ENCODE data around the gene POU6F1. TPM values are rescaled to one million over a fixed set of nuclear protein-coding genes. Genes with fewer than 3 reads are reported as not detected.

The POU6F1 gene
- total and polyA plus RNA-seq, 9 of the 15 experiments (the other 6 are each of a cell fraction or from before 2014, with no cell fraction given), result 0.14 to 3.3 (median 1.1) TPM

GRCh38 chr12:51217968-51218606 lies at the start of gene POU6F1 (continued):
- peak in 1 of 2 experiments; percentile 42; a peak in 1 of 4 replicates for TF ChIP-seq SIN3A (IDR thresholded peaks at IDR 0.05; ENCODE audit: borderline replicate concordance in 2 of 2, control insufficient read depth in 1 of 2, low read depth in 2 of 2, low read length in 2 of 2)
- TF ChIP-seq HIVEP1 (CRISPR knock-in tag; IDR thresholded peaks at IDR 0.05), result no peak
- TF ChIP-seq PHF8 (IDR thresholded peaks at IDR 0.05; ENCODE audit: borderline replicate concordance, low read length), result peak; percentile 57
- TF ChIP-seq SAFB2 (IDR thresholded peaks at IDR 0.05; ENCODE audit: borderline replicate concordance, low read depth, low read length, severe bottlenecking), result no peak
- TF ChIP-seq CREB3L1 (IDR thresholded peaks at IDR 0.05; ENCODE audit: borderline replicate concordance, low read depth), result peak; percentile 48; the same call in 1 of the 2 replicates
- TF ChIP-seq RHOXF2B (CRISPR knock-in tag; conservative IDR thresholded peaks at IDR 0.05), result no peak
- TF ChIP-seq TCF15 (CRISPR knock-in tag; IDR thresholded peaks at IDR 0.05), result no peak
- TF ChIP-seq CEBPB (tag; IDR thresholded peaks at IDR 0.05), result no peak
- peak; percentile 47 for TF ChIP-seq SAP30 (IDR thresholded peaks at IDR 0.05; ENCODE audit: borderline replicate concordance, insufficient read depth, low read depth, low read length, poor library complexity, severe bottlenecking)
- peak; percentile 23; the same call in 1 of the 2 replicates for TF ChIP-seq L3MBTL2 (IDR thresholded peaks at IDR 0.05)
- TF ChIP-seq TCFL5 (CRISPR knock-in tag; conservative IDR thresholded peaks at IDR 0.05), result no peak
- TF ChIP-seq GABPB1 (CRISPR knock-in tag; IDR thresholded peaks at IDR 0.05), result peak; percentile 46; the same call in 1 of the 2 replicates
- TF ChIP-seq ZNF512 (tag; IDR thresholded peaks at IDR 0.05), result no peak
- no peak for TF ChIP-seq SIRT6 (IDR thresholded peaks at IDR 0.05; ENCODE audit: low read depth, low read length)
- peak in 1 of 2 experiments; percentile 74; a peak in 2 of 4 replicates for TF ChIP-seq HDAC1 (IDR thresholded peaks at IDR 0.05)
- TF ChIP-seq EGR1 (conservative IDR thresholded peaks at IDR 0.05), result peak; percentile 81
- no peak for TF ChIP-seq BCL6 (CRISPR knock-in tag; IDR thresholded peaks at IDR 0.05)
- TF ChIP-seq CEBPG (CRISPR knock-in tag; IDR thresholded peaks at IDR 0.05), result no peak
- no peak for TF ChIP-seq CEBPG (tag; conservative IDR thresholded peaks at IDR 0.05 in 1 of 2, IDR thresholded peaks at IDR 0.05 in 1 of 2)
- no peak for TF ChIP-seq ZNF561 (CRISPR knock-in tag; conservative IDR thresholded peaks at IDR 0.05)
- peak; percentile 24 for TF ChIP-seq SNRNP70 (optimal IDR thresholded peaks at IDR 0.05; ENCODE audit: low read depth, low read length)
- no peak for TF ChIP-seq CTBP1 (IDR thresholded peaks at IDR 0.05; ENCODE audit: borderline replicate concordance)
- peak; percentile 86 for TF ChIP-seq ZBTB7A (IDR thresholded peaks at IDR 0.05; ENCODE audit: borderline replicate concordance, control insufficient read depth, low read depth, low read length)
- no peak for TF ChIP-seq MLX (CRISPR knock-in tag; conservative IDR thresholded peaks at IDR 0.05)

Data from K562 (cell line).